A549 (cell line): Measurements from ENCODE around the gene USP11.

Experiments
- MAFK ChIP-seq: fragments of 450-650 bp; IDR thresholded peaks from 2 replicates; pipeline ENCODE4 v1.6.1; 2014; ENCODE audit not compliant: partially characterized antibody
- POLR2A ChIP-seq: IDR thresholded peaks from 2 replicates; pipeline ENCODE4 v1.6.1; 2012; ENCODE audit warnings: mild to moderate bottlenecking, low read length
- POLR2AphosphoS2 ChIP-seq: conservative IDR thresholded peaks from 2 replicates; pipeline ENCODE4 v1.6.1; 2012; ENCODE audit warnings: low read length, improper control_type of control experiment, inconsistent platforms
- RFX5 ChIP-seq: fragments of 450-650 bp; IDR thresholded peaks from 2 replicates; pipeline ENCODE4 v1.7.1; 2014; ENCODE audit warnings: antibody characterized with exemption, mild to moderate bottlenecking, moderate library complexity
- RNF2 ChIP-seq: fragments of 200-600 bp; sonication (generic); IDR thresholded peaks from 2 replicates; pipeline ENCODE4 v1.6.1; 2016; ENCODE audit warnings: low read depth, mild to moderate bottlenecking, antibody characterized with exemption, moderate library complexity, borderline replicate concordance
- ZFP36 ChIP-seq: fragments of 450-650 bp; IDR thresholded peaks from 2 replicates; pipeline ENCODE4 v1.6.1; 2014; ENCODE audit warnings: borderline replicate concordance; ENCODE audit not compliant: partially characterized antibody
- TF ChIP-seq, protein P1 (sequence below): fragments of >200 bp; sonication (Bioruptor Twin); formaldehyde crosslinking; IDR thresholded peaks from 3 replicates; pipeline ENCODE4 v1.5.1; 2016

DNA sequence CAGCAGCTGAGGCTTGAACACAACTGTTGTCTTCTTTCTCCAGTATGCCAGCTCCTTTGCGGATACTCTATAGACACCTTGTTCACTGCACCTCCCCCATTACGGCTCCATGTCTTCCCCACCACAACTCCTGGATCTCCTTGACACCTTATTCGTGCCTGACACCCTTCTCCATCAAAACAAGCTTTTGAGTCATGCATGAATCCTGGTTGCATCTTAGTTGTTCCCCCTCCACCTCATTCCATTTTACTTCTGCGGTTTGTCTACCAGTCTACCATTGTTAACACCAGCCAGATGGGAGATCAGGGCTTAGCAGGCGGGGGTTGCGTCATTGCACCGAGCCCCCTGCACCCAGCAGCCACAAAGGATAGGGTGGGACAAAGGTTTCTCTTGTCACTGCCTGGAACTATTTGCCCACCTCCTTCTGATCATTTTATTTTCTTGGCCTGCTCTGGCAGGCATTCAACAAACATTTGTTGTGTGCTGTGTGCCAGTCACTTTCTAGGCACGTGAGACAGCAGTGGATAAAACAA lies 16.4 kb upstream of the USP11 start:
- TF ChIP-seq POLR2A (no peak), MAFK (no peak), RFX5 (no peak), POLR2AphosphoS2 (no peak), ZFP36 (no peak), RNF2 (no peak)
- TF ChIP-seq, protein P1, sequence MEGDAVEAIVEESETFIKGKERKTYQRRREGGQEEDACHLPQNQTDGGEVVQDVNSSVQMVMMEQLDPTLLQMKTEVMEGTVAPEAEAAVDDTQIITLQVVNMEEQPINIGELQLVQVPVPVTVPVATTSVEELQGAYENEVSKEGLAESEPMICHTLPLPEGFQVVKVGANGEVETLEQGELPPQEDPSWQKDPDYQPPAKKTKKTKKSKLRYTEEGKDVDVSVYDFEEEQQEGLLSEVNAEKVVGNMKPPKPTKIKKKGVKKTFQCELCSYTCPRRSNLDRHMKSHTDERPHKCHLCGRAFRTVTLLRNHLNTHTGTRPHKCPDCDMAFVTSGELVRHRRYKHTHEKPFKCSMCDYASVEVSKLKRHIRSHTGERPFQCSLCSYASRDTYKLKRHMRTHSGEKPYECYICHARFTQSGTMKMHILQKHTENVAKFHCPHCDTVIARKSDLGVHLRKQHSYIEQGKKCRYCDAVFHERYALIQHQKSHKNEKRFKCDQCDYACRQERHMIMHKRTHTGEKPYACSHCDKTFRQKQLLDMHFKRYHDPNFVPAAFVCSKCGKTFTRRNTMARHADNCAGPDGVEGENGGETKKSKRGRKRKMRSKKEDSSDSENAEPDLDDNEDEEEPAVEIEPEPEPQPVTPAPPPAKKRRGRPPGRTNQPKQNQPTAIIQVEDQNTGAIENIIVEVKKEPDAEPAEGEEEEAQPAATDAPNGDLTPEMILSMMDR, result no peak
